Measurements from ENCODE around the gene DAD1. TPM values are rescaled to one million over a fixed set of nuclear protein-coding genes. Genes with fewer than 3 reads are reported as not detected.

DAD1 gene
- total RNA-seq, 1 donor from 2014 or later = 236 TPM

DNA sequence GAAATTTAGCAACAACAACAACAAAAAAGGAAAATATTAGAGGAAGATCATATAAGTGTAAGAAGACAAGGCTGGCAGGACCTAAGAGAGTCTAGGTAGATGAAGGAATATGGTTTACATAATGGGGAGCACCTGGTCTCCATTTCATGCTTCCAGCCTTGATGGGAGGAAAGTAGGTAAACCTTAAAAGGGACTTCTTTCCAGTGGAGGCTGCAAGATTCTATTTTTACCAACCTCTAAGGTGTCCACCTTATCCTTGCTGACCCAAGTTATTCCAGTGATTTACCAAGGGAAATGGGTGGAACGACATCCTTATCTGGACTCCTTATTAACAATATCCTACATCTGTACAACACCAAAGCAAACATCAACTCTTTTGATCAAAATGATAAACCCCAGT is 30.0 kb downstream of the DAD1 start:
- no peak for FAIRE-seq
- no peaks in the 10 kb centered on the region for H3K27me3 ChIP-seq (ENCODE audit: control insufficient read depth, insufficient read depth, low read length)
- TF ChIP-seq, protein P1, sequence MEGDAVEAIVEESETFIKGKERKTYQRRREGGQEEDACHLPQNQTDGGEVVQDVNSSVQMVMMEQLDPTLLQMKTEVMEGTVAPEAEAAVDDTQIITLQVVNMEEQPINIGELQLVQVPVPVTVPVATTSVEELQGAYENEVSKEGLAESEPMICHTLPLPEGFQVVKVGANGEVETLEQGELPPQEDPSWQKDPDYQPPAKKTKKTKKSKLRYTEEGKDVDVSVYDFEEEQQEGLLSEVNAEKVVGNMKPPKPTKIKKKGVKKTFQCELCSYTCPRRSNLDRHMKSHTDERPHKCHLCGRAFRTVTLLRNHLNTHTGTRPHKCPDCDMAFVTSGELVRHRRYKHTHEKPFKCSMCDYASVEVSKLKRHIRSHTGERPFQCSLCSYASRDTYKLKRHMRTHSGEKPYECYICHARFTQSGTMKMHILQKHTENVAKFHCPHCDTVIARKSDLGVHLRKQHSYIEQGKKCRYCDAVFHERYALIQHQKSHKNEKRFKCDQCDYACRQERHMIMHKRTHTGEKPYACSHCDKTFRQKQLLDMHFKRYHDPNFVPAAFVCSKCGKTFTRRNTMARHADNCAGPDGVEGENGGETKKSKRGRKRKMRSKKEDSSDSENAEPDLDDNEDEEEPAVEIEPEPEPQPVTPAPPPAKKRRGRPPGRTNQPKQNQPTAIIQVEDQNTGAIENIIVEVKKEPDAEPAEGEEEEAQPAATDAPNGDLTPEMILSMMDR (IDR thresholded peaks at IDR 0.05; ENCODE audit: insufficient read depth, low read length, severe bottlenecking) = no peak
- no peak for DNase-seq (ENCODE audit: low read depth)
- peaks cover 3% of the 10 kb centered on the region for H3K36me3 ChIP-seq (ENCODE audit: control insufficient read depth, insufficient read depth, low read length)
- no peak overlapping the region for H3K4me3 ChIP-seq (ENCODE audit: low read depth, low read length)

DNA sequence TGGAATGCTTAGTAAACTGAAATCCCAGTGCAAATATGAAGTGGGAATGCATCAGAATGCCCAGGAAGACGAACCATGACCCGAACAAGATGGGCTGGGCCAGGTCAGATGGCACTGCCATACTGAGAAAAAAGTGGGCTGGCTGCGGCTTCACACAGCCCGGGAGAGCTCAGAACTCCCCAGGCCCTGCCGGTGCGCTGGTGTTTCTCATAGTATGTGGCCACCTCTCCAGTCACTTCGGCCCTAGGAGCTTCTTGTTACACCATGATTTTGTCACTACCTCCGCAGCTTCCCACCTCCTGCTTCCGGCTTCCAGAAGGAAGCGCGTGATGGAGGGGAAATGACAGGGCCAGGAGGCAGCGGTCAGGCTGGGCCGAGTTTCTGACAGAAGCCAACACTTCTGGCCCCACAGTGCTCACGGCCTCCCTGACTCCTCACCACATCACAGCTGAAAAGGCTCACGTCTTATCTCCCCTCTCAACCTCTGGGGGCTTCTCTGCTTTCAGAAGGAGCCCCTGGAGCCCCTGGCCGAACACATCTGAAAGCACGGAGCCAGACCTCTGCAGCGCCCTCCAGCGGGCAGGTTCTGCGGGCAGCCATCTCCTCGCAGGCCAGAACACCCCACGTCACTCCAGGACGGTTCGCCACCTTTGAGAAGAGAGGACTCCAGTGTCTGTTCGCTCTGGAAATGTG is 30.7 kb downstream of the DAD1 start:
- Histone ChIP-seq H3K4me3 (ENCODE audit: low read depth, low read length) (no peak overlapping the region), H3K36me3 (ENCODE audit: control insufficient read depth, insufficient read depth, low read length) (no peaks in the 10 kb centered on the region), H3K27me3 (ENCODE audit: control insufficient read depth, insufficient read depth, low read length) (no peaks in the 10 kb centered on the region)
- TF ChIP-seq, protein P1 (IDR thresholded peaks at IDR 0.05; ENCODE audit: insufficient read depth, low read length, severe bottlenecking) = peak; percentile 37
- FAIRE-seq = no peak
- DNase-seq (ENCODE audit: low read depth) = no peak

DNA sequence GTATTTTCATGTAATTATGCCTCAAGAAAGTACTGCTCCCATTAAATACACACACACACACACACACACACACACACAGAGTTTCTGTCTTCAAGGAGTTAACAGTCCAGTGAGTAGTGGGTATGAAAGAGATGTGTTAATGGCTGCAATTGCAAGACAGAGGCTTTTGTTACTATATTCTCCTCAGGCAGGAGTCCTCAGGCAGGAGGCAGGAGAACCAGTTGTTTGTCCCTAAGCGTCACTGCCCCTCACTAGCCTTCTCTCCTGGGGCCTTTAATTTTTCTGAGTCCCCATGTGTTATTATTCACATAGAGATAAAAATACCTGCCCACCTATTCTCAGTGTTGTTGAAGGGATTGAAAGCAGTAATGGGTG is 31.2 kb downstream of the DAD1 start:
- TF ChIP-seq, protein P1 (IDR thresholded peaks at IDR 0.05; ENCODE audit: insufficient read depth, low read length, severe bottlenecking) = no peak
- FAIRE-seq (no peak), DNase-seq (ENCODE audit: low read depth) (no peak)
- Histone ChIP-seq H3K4me3 (ENCODE audit: low read depth, low read length) (no peak overlapping the region), H3K27me3 (ENCODE audit: control insufficient read depth, insufficient read depth, low read length) (no peaks in the 10 kb centered on the region), H3K36me3 (ENCODE audit: control insufficient read depth, insufficient read depth, low read length) (no peaks in the 10 kb centered on the region)

DNA sequence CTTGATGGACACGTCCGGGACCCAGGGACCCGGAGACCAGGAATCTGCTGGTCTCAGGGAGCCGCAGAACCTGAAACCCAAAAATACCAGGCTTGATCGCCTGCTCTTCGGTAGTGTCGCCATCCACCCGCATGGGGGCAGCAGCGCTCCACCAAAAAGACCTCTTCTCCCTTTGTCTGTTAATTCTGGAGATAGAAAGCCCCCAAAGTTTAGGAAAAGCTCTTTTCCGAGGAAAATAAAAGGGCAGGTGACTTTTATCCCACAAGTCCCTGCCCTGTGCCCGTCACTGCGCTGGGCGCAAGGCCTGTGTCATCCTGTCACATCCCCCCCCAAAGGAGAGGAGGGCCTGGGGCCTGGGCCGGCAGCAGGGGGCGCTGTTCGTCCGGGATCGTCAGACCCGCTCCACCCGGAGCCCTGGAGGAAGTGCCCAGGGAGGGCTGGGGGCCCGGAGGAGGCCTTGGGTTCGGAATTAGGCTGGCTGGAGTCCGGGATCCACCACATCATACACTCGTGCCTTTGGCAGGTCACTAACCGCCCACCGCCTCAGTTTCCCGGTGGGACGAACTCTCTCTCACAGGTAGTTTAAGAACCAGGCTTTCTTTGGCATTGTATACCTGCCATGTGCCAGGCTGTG is 31.9 kb downstream of the DAD1 start:
- Histone ChIP-seq H3K36me3 (ENCODE audit: control insufficient read depth, insufficient read depth, low read length) (no peaks in the 10 kb centered on the region), H3K4me3 (ENCODE audit: low read depth, low read length) (peak overlapping the region; percentile 23), H3K27me3 (ENCODE audit: control insufficient read depth, insufficient read depth, low read length) (no peaks in the 10 kb centered on the region)
- TF ChIP-seq, protein P1 (IDR thresholded peaks at IDR 0.05; ENCODE audit: insufficient read depth, low read length, severe bottlenecking) = peak; percentile 80
- DNase-seq (ENCODE audit: low read depth) = peak; percentile 51
- no peak for FAIRE-seq

DNA sequence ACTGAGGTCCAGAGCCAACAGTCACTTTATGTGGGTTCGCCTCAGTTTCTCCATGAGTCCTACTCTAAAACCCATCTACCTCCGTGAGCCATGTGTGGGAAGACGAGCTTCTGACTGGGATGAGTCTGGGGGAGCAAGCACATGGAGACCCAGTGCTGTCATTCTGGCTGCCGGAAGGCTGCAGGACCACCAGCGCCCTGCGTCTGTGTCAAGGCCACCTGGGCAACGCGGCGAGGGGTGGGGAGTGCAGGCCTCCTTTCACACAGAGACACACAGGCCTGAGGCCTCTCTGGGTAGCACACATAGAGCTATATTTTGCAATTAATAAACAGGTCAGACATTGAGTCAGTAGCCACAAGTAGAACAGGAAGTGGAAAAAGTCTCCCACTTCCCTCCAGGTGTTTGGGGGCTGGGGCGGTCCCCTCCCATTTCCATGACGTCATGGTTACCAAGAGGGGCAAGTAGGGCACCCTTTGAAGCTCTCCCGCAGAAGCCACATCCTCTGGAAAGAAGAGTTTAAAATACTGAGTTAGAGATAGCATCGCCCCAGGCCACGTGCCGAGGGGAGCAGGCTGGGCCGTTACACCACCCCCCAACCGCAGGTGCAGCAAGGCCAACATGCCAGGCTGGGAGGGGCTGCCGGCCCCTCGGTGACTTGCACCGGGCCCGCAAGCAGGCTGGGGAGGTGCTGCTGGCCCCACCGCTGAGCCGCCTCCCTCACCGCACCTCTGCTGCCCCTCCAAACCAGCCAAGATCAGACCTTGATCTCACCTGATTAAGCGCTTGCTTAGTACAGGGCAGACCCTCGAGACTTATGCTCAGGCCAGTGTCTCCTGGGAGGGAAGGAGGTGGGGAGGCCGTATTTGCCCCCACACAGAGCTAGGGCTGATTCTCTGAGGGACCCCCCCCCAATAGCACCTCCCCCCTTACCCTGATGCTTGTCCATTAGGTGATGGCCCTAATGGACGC is 32.7 kb downstream of the DAD1 start:
- no peak for FAIRE-seq
- H3K27me3 ChIP-seq (ENCODE audit: control insufficient read depth, insufficient read depth, low read length) = no peaks in the 10 kb centered on the region
- no peaks in the 10 kb centered on the region for H3K36me3 ChIP-seq (ENCODE audit: control insufficient read depth, insufficient read depth, low read length)
- DNase-seq (ENCODE audit: low read depth) = peak; percentile 91
- H3K4me3 ChIP-seq (ENCODE audit: low read depth, low read length) = peak overlapping the region; percentile 23
- TF ChIP-seq, protein P1 (IDR thresholded peaks at IDR 0.05; ENCODE audit: insufficient read depth, low read length, severe bottlenecking) = no peak
